ENCODE results near the gene PKP1. TPM values are rescaled to one million over a fixed set of nuclear protein-coding genes. Genes with fewer than 3 reads are reported as not detected.

Gene PKP1
- total RNA-seq, 4 donors from 2014 or later = 0.93 to 9.6 (median 3.6) TPM

DNA sequence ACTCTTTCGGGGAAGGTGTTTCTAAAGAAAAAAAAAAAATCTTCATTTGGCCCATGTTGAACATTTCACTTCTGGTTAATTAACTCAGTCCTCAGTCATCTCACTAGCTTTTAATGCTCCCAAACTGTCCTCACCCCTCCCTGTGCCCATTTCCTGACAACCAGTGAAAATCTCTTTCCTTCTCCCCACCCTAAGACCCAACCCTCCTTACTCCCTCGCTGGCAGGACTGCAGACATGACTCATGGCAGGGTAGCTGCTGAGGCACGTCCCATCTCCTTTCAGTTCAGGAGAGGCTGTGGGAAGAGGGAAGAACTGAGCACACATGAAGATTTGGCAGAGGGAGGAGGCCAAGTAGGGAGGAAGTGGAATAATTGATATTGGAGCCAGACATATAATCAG lies 12.6 kb downstream of the PKP1 start:
- DNase-seq (ENCODE audit: low spot score) = no peak
- ATAC-seq (ENCODE audit: low FRiP score) = peak; percentile 81
- TF ChIP-seq, protein P1, sequence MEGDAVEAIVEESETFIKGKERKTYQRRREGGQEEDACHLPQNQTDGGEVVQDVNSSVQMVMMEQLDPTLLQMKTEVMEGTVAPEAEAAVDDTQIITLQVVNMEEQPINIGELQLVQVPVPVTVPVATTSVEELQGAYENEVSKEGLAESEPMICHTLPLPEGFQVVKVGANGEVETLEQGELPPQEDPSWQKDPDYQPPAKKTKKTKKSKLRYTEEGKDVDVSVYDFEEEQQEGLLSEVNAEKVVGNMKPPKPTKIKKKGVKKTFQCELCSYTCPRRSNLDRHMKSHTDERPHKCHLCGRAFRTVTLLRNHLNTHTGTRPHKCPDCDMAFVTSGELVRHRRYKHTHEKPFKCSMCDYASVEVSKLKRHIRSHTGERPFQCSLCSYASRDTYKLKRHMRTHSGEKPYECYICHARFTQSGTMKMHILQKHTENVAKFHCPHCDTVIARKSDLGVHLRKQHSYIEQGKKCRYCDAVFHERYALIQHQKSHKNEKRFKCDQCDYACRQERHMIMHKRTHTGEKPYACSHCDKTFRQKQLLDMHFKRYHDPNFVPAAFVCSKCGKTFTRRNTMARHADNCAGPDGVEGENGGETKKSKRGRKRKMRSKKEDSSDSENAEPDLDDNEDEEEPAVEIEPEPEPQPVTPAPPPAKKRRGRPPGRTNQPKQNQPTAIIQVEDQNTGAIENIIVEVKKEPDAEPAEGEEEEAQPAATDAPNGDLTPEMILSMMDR (IDR thresholded peaks at IDR 0.05) = no peak

DNA sequence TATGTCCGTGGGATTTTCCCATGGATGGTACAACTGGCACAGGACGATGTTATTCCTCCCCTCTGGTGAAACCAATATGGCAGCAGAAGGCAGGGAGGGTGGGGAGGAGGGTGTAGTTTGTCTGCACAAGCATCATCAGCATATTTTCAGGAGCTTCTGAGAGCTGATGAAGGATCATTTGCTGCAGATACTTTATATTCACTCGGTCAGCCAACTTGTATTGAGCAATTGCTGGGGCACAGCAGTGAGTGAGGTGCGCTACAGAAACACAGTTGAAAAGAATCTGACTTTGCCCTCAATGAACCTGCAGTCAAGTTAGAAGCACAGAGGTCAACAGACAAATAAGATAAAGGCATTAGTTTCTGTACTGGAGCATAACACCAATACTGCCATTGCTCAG lies 13.0 kb downstream of the PKP1 start:
- TF ChIP-seq, protein P1 (IDR thresholded peaks at IDR 0.05) = no peak
- no peak for DNase-seq (ENCODE audit: low spot score)
- no peak for ATAC-seq (ENCODE audit: low FRiP score)

DNA sequence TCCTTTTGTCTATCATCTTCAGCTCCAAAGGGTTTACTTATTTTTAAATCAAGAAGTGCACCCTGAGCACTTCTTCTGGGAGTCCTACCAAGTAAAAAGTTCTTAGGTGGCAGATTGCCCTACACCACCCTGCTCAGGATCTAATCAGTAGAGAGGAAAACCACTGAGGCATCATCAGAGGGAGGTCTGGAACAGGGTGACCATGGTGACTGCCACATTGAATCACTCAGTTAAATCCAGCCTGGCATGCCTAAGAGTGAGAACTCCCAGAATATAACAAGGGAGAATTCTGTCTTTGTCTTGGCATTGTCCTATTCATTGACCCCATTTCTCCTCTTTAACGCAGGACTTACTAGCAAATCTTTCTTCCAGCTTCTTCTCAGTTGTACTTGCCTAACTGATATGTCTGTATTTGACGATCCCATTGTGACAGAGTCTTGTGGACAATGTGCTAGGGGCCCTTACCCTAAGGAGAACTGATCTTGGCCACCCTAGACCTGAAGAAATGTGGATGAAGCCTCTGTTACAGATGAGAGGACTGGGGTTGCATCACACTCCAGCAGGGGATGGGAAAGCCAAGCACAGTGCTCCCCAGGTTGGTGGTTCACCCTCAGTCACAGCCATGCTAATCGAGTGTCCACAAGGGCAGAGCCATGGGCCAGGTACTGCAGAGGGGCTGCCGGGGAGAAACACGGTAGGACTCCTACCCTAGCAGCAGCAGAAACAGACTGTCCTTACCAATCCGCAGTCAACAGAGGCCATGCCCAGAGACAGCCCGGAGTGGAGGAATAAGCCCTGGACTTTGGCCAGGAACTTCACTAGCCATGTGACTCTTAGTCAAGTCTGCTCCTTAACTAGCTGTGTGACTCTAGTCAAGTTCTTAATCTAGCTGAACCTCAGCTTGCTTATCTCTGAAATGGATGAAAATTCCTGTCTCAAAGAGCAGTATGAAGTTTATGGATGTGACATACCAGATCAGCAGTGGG lies 15.4 kb downstream of the PKP1 start:
- DNase-seq (ENCODE audit: low spot score) = no peak
- no peak for ATAC-seq (ENCODE audit: low FRiP score)
- TF ChIP-seq, protein P1 (IDR thresholded peaks at IDR 0.05) = no peak

DNA sequence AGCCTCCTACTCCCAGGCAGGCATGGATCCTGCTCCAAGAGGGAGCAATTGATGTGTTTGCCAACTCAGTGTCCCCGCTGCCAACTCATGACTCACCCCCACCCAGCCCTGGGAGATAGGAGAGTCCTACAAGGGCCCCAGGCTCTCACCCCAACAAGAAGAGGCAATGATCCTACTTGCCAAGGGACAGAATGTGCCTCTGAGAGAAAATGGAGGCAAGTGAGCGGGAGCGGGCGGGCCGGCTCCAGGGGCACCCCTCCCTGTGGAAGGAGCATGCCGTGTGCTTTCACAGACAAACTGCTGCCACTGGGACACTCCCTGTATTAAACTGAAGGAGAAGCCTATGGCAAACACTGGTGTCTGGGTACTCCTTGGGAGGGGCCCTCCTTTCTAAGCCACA lies 16.7 kb downstream of the PKP1 start:
- DNase-seq (ENCODE audit: low spot score) (no peak), ATAC-seq (ENCODE audit: low FRiP score) (no peak)
- TF ChIP-seq, protein P1 (IDR thresholded peaks at IDR 0.05) = no peak

DNA sequence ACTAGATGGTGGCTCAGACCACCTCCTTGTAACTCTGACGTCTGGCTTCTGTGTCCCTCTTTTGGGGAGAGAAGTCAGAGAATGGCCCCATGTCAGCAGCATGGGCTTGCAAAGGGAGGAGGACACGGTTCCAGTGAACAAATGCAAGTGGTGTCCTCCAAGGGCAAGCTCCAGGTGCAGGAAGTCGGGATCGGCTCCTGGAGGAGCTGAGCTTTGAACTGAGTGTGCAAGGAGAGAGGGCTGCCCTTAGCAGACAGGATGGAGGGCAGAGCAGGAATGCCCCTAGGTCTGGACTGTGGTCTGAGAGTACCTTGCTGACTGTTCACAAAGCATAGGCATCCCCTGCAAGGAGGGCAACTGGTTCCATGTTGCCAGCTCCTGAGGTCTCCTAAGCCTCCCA lies 17.3 kb downstream of the PKP1 start:
- ATAC-seq (ENCODE audit: low FRiP score) = no peak
- DNase-seq (ENCODE audit: low spot score) = no peak
- TF ChIP-seq, protein P1 (IDR thresholded peaks at IDR 0.05) = no peak

DNA sequence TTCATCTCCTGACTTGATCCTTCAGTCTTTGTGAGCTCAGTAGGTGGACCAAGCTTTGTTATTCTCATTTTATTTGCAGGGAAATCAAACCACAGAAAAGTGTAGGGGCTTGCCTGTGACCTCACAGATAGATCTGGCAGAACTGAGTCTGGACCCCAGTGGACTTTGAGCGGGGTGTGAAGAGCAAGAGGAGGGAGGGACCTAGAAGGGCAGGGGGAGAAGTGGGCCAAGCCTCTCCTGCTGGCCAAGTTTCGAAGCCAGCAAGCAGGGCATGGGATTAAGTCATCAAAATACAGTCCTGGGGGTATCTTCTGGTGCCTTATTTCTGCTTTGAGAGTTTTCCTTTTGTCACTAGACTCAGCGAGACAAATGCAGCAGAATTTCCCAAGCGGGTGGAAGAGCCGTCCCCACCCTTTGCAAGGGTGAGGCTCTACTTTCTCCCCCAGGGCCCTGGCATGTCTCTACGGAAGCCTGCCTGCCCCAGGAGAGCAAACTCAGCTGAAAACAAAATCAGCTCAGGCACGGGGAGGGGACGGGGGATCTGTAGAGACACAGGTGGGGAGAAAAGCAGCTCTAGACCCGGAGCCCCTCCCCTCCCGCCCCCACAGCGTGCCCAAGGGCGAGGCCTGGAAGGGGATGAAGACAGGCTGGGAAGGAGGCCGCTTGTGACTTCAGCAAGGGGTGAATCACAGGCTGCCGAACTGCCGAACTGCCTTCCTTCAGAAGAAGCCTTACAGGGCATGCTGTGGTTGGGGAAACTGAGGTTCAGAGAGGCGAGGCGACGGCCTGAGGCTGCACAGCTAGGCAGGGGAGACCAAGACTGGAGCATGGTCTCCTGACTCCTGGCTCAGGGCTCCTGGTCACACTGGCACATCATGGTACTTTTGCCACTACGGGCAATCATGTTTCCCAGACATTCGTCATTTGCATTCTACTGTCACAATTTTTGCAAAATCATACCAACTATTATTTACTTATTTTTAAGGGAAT lies 19.2 kb downstream of the PKP1 start:
- TF ChIP-seq, protein P1 (IDR thresholded peaks at IDR 0.05) = no peak
- DNase-seq (ENCODE audit: low spot score) (no peak), ATAC-seq (ENCODE audit: low FRiP score) (no peak)

All from omental fat pad (tissue), 4 donors.